ENCODE measurements around the gene CEP55.

DNA sequence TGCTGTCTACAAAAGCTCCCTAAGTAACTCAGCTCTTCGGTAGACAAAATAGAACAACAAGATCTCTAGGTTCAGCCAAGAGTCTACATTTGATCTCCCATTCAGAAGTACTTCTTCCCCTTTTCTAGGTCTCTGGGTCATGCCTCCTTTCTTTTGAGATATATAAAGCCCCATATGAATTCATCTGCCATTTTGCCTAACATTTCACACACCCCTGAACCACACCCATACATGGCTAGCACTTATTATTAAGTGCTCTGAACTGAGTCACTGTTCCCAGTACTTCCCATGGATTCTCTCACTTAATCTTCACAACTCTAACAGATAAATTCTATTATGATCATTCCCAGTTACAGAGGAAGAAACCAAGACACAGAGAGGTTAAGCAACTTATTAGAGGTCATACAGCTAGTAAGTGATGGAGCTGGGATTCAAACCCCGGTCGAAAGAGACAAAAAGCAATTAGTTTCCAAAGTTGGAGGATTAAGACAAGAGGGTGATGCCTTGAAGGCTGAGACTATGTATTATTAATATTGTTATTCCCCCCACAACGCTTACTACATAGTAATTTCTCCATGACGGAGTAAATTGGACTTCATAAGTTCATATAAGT is 31.5 kb upstream of the CEP55 start:
- TF ChIP-seq, protein P1, sequence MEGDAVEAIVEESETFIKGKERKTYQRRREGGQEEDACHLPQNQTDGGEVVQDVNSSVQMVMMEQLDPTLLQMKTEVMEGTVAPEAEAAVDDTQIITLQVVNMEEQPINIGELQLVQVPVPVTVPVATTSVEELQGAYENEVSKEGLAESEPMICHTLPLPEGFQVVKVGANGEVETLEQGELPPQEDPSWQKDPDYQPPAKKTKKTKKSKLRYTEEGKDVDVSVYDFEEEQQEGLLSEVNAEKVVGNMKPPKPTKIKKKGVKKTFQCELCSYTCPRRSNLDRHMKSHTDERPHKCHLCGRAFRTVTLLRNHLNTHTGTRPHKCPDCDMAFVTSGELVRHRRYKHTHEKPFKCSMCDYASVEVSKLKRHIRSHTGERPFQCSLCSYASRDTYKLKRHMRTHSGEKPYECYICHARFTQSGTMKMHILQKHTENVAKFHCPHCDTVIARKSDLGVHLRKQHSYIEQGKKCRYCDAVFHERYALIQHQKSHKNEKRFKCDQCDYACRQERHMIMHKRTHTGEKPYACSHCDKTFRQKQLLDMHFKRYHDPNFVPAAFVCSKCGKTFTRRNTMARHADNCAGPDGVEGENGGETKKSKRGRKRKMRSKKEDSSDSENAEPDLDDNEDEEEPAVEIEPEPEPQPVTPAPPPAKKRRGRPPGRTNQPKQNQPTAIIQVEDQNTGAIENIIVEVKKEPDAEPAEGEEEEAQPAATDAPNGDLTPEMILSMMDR (conservative IDR thresholded peaks at IDR 0.05 in 1 of 2, IDR thresholded peaks at IDR 0.05 in 1 of 2; ENCODE audit: low read depth in 1 of 2, low read length in 2 of 2): no peak
- TF ChIP-seq EZH2 (IDR thresholded peaks at IDR 0.05; ENCODE audit: low read length, missing control alignments): no peak
